HFFc6 (cell line): ENCODE data around the gene TIMP3. TPM values are rescaled to one million over a fixed set of nuclear protein-coding genes. Genes with fewer than 3 reads are reported as not detected.
A peak's percentile ranks its signal among the peaks of the same experiment; 100 is the strongest.

Experiments used
- DNase-seq: peaks from one replicate; pipeline ENCODE4 v3.0.0-alpha.2; 2018
- H3K27ac Mint-ChIP-seq: 2 replicates; pipeline ENCODE4 v1.8.0; 2020; ENCODE audit warnings: mild to moderate bottlenecking, mixed read lengths
- H3K27me3 Mint-ChIP-seq: 2 replicates; pipeline ENCODE4 v1.8.0; 2021; ENCODE audit warnings: mild to moderate bottlenecking, moderate library complexity, mixed read lengths; ENCODE audit not compliant: insufficient read depth
- H3K36me3 Mint-ChIP-seq: 2 replicates; pipeline ENCODE4 v1.8.0; 2021; ENCODE audit warnings: low read depth, mixed read lengths
- H3K4me1 Mint-ChIP-seq: 2 replicates; pipeline ENCODE4 v1.8.0; 2020; ENCODE audit warnings: low read depth, mixed read lengths
- H3K4me3 Mint-ChIP-seq: 2 replicates; pipeline ENCODE4 v1.8.0; 2020; ENCODE audit warnings: mild to moderate bottlenecking, moderate library complexity, mixed read lengths
- H3K9me3 Mint-ChIP-seq: 2 replicates; pipeline ENCODE4 v1.8.0; 2020; ENCODE audit warnings: mild to moderate bottlenecking, mixed read lengths
- CTCF ChIP-seq: fragments of 200-600 bp; sonication (generic); IDR thresholded peaks from 2 replicates; pipeline ENCODE4 v1.5.0; 2021; ENCODE audit warnings: antibody characterized with exemption, mild to moderate bottlenecking
- total RNA-seq, 6 experiments: library from RNA; stranded (reverse); fragmentation: NEBNext Ultra II Directional; extraction: Animal tissue kit (Norgen Biotek cat#: 25700); gene quantifications; 2 replicates in 1 of 6; 3 replicates in 5 of 6; pipeline ENCODE4 v1.2.3, GENCODE V29; 2021

Gene TIMP3
- total RNA-seq, 6 experiments from 2014 or later = 303 to 525 (median 354) TPM

DNA sequence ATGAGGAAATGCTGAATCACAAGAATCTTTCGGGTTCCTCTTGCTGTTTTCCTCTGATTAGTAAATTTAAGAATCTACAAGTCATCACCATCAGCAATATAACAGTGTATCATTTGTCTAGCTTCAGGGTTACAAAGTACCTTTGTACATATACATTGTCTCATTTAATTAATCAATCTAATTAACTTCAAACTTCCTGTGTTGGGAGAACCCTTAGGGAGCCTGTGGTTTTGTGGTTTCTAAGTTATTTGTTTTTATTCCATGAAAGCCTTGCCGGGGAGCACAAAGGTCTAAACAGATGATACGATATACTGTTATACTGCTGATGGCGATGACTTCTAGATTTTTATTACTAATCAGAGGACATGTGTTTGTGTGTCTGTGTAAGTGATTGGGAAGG lies 41.0 kb downstream of the TIMP3 start:
- H3K36me3 Mint-ChIP-seq = peaks cover 34% of the 10 kb centered on the region
- peak overlapping the region; percentile 41; the same call in 1 of the 2 replicates for H3K27ac Mint-ChIP-seq
- peaks cover 71% of the 10 kb centered on the region for H3K4me1 Mint-ChIP-seq
- TF ChIP-seq CTCF = no peak
- DNase-seq = peak; percentile 16
- peaks cover 38% of the 10 kb centered on the region for H3K27me3 Mint-ChIP-seq
- no peaks in the 10 kb centered on the region for H3K9me3 Mint-ChIP-seq
- no peak overlapping the region for H3K4me3 Mint-ChIP-seq

DNA sequence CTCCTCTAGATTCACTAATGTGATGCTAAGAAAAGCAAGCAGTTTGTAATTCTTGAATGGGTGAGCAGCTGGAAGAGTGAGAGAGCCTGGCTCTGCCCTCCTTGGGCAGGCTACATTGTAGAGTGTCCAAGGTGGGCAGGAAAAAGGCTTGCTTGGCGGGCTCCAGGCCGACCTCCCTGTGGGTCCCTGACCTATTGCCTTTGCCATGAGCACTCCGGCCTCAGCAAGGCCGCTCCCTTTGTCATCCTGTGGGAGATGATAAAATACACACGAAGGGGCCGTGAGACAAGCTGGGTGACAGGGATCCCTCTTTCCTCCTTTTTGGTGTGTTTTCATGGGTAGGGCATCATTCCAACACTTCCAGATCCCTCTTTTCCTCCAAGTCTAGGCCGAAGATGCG lies 41.8 kb downstream of the TIMP3 start:
- Mint-ChIP-seq H3K4me3 (peak overlapping the region; percentile 17; the same call in 1 of the 2 replicates), H3K4me1 (peaks cover 71% of the 10 kb centered on the region), H3K9me3 (no peaks in the 10 kb centered on the region), H3K36me3 (peaks cover 36% of the 10 kb centered on the region), H3K27ac (no peak overlapping the region), H3K27me3 (peaks cover 34% of the 10 kb centered on the region)
- DNase-seq = no peak
- no peak for TF ChIP-seq CTCF

DNA sequence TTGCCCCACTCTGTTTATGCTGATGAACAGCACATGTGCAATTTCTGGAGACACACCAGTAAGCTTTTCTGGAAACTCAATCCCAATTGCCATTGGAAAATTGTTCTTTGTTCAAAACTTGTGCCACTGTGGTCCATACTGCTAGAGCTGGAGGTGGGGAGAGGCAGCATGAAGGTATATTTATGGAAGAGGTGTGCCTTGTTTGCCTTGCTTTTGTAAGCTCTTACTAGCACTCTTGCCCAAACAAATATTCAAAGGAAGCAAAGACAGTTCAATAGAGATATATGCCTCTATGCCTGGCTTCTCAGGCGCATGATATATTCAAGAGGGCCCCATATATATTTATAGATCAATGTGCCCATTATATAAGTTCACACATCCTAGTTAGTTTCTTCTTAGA lies 42.7 kb downstream of the TIMP3 start:
- peaks cover 43% of the 10 kb centered on the region for H3K36me3 Mint-ChIP-seq
- H3K4me3 Mint-ChIP-seq = no peak overlapping the region
- H3K9me3 Mint-ChIP-seq = no peaks in the 10 kb centered on the region
- H3K27me3 Mint-ChIP-seq = peaks cover 36% of the 10 kb centered on the region
- no peak for DNase-seq
- TF ChIP-seq CTCF = no peak
- no peak overlapping the region for H3K27ac Mint-ChIP-seq
- H3K4me1 Mint-ChIP-seq = peaks cover 66% of the 10 kb centered on the region

- Mint-ChIP-seq H3K4me1 (peaks cover 47% of the 10 kb centered on the region), H3K27me3 (peaks cover 35% of the 10 kb centered on the region), H3K27ac (no peak overlapping the region), H3K9me3 (no peaks in the 10 kb centered on the region), H3K36me3 (peaks cover 57% of the 10 kb centered on the region), H3K4me3 (no peak overlapping the region)
- no peak for DNase-seq
- no peak for TF ChIP-seq CTCF
Measured at GRCh38 chr22:32846780-32847491, 45.4 kb downstream of the TIMP3 start.

DNA sequence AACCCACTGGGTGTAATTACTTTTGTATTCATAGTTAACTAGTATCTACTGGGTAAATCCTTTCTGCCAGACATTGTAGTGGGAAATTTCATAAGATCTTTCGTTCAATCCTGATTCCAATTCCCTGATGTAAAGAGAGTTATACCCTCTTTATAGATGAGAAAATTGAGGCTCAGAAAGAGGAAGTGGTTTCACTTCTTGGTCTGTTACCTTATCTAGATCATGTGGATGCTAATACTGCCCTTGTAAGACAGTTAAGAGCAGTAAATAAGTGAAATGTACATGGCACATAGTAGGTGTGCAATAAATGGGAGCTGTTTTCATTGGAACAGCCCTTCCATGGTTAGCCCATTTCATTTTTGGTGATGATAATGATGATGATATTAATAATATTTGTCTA lies 46.7 kb downstream of the TIMP3 start:
- Mint-ChIP-seq H3K27ac (no peak overlapping the region), H3K27me3 (peaks cover 41% of the 10 kb centered on the region), H3K4me1 (peaks cover 34% of the 10 kb centered on the region), H3K9me3 (no peaks in the 10 kb centered on the region), H3K36me3 (peaks cover 56% of the 10 kb centered on the region), H3K4me3 (no peak overlapping the region)
- TF ChIP-seq CTCF = no peak
- no peak for DNase-seq
